Breast epithelium (tissue), 3 donors: ENCODE measurements around the gene PHETA2.

ENCODE experiments used
- POLR2A ChIP-seq: fragments of 450-650 bp; IDR thresholded peaks from one replicate; pipeline ENCODE4 v1.6.1; 2016; ENCODE audit warnings: antibody characterized with exemption, mild to moderate bottlenecking, moderate library complexity
- POLR2AphosphoS5 ChIP-seq, 3 donors: sonication (generic); formaldehyde crosslinking; IDR thresholded peaks; one replicate each; pipeline ENCODE4 v1.6.1; 2017; ENCODE audit warnings: antibody characterized with exemption in 3 of 3

DNA sequence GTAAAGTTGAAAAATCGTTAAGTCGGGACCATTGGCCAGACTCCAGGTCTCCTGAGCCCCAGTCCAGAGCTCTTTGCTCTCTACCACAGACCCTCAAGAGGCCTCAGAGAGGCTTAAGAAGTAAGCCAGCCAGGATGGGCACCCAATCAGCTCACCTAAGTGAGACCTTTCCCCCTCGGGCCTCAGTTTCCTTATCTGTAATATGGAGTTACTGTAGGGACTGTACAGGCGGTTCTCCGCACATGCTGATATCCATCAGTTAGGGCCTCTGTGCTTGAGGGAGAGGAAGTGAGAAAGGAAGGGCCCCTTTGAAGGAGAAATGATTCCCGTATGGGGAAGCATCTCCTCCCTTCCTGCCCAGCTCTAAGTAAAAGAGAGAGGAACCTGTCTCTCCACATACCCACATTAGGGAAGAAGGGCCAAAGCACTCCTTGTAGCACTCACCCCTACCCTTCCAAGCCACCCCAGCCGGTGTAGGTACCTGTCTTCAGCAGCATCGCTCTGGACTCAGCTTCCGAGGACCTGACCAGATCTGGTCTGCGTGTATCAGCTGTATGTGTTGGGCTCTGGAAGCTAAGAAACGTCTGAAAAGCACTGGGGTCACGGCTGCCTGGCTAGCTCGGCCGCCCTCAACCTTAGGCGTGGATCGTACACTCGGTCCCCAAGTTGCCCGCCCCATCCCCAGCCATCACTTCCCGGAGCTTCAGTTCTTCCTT is 4.1 kb upstream of the PHETA2 start:
- TF ChIP-seq POLR2A: no peak
- TF ChIP-seq POLR2AphosphoS5 (IDR thresholded peaks at IDR 0.05): no peak
